GM21423 (cell line): Measurements from ENCODE around the gene ELMO3.

ENCODE experiments used
- ATAC-seq: cut with Tn5 transposase; IDR thresholded peaks from one replicate; pipeline ENCODE4 v1.9.1; 2021; ENCODE audit warnings: mild to moderate bottlenecking, moderate library complexity; ENCODE audit not compliant: unreplicated experiment

The ELMO3 gene

DNA sequence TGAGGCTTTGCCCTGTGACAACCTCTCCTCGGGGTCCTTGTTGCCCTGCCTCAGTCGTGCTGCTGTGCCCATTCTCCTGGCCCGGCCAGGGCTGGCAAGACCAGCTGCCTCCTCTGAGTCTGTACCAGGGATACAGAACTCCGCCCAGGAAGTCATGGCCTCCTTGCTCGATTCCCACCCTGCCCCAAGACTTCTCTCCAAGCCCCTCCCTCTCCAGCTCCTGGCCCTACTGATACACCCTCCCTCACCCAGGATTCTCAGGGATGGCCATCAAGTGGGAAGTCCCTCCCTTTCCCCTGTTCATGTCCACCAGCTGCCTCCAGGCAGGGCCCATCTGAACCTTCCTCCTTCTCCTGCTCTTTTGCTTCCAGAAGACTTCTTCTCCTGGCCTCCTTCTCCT lies 16.8 kb downstream of the ELMO3 start:
- no peak for ATAC-seq

DNA sequence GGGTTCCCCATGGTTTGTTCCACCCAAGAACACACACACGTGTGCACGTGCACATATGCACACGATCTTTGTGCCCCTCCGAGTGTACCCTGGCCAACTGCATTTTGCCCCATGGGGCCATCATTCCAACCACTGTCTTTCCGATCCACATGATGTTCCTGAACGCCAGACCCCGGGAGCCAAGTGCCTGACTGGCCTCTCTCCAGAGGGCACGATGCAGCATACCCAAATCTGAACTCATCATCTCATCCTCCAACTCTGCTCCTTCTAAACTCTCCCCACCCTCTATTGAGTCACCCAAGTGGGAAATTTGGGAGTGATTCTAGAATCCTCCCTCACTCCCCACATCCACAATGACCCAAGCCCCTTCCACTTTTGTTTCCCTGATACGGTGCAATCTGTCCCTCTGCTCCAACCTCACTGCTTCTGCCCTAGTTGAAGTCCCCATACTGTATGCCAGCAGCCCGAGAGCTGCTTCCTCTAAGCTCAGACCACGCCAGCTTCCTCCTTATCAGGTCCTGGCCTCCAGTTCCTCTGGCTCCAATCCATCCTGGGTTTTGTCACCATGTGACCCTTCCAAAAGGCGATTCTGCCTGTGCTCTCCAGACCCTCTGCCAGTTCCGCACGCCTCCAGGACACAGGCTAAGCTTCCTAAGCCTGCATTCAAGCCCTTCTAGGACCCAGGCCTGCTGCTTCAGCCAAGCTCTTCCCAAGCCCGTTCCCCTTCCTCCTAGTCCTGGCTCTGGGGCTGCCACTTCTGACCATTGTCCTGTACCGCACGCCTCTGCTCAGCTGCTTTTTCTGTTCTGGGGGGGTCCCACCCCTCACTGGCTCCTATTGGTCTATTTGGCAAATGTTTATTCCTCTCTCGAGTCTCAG lies 17.9 kb downstream of the ELMO3 start:
- ATAC-seq: no peak

DNA sequence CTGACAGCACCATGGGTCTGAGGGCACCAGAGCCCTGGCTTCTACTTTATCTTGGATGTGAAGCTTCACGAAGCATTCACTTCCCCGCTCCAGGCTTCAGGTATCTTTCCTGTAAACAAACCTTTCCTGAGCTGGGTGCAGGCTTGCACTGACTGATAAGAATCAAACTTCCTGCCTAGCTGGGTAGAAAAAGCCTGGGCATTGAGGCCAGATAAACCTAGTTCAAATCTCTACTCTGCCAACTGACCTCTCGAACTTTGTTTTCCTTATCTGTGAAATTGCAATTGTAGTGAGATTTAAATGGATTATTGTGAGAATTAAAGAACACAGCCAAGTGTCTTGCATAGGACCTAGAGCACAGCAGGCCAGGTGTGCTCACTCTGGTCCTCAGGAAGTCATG lies 25.1 kb downstream of the ELMO3 start:
- no peak for ATAC-seq

DNA sequence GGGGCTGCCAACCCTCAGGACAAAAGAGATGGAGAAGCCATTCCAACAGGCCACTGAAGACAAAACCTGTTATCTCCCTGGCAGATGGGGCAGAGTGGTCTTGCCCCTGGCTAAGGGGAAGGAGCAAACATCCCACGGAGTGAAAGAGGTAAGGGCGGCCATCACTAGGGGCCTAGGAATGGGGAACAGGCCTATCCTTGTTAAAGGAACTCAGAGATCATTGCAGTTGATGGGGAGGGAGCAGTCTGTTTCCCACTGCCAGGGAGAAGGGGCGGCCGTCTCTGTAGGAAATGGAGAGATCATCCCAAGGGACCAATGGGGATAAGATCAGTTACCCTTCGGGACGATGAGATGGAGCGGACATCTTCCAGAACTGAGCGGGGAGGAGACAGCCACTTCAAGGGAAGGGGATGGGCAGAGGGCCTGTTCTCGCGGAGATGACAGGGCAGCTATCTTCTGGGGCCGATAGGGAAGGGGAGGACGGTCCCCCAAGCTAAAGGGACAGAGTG lies 27.4 kb downstream of the ELMO3 start:
- ATAC-seq: no peak

DNA sequence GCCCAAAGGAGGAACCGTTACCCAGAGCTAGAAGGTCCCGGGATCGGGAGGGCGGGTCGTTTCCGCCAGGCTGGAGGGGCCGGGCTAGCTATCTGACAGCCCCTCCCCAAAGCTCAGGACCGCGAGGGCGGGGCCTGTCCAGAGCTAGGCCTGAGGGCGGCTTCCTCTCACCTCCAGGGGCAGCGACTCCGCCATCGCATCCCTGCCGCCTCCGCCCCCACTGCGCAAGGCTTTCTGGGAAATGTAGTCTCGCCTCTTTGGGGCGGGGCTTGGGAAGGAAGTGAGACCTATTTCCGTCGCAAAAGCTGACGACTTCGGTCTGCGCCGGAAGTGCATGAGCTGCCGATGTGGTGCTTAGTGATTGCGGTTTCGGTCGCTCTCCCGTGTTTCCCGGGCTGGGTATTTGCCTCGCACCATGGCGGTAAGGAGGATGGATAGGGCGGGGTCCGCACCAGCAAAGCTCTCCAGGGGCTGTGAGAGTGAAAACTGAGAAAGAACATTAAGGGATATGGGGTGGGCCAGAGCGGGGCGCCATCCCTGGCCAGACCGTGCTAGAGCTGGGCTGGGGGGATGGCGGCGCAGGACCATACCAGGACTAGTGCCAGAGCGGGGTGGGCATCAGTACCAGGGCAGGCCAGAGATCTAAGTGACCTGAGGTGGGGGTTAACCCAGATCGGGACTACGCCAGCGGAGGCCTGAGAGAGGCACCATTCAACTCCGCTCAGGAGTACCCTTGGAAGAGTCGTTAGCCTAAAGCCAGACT lies 28.1 kb downstream of the ELMO3 start, which contains the start of gene TMEM208:
TSS of gene TMEM208 (plus strand) at position 327 of the 763 bp plus-strand sequence. CDS start at position 416, 89 bp downstream.
- ATAC-seq: peak; percentile 94

DNA sequence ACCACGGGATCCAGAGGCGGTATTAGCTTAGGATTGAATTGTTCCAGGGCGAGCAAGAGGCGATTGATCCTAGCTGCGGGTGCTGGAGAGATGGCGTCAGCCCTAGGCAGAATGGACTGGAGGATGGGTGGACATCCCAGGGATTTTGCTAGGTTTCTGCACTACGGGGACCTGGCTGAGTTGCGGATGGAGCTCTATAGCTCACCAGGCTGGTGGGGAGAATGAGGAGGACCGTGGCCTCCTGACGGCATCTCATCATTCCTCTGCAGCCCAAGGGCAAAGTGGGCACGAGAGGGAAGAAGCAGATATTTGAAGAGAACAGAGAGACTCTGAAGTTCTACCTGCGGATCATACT lies 28.6 kb downstream of the ELMO3 start:
- ATAC-seq: no peak

DNA sequence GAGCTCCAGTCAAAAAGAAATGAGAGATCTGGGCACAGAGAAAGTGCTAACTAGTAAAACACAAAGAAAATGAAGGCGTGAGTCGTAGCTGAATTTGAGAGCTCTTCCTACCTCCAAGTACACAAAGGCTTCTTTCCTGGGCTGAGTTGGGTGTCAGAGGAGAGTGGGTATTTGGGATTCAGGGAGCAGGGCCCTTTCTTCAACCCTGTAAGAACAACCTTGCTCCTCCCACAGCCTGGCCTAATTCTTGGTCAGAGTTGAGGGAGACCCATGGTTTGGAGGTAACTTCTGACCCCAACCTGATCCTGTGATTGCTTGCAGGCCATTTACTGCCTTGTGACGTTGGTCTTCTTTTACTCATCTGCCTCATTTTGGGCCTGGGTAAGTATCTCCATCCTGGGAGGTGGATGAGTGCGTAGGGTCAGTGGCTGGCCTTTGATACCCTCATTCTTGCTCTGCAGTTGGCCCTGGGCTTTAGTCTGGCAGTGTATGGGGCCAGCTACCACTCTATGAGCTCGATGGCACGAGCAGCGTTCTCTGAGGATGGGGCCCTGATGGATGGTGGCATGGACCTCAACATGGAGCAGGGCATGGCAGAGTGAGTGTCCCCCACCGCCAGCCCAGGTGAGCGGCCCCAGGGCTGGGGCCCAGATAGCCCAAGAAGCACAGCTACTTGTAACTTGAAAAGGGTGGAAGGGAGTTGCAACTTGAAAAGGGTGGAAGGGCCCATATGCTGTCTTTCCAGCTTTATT lies 29.3 kb downstream of the ELMO3 start:
- no peak for ATAC-seq

DNA sequence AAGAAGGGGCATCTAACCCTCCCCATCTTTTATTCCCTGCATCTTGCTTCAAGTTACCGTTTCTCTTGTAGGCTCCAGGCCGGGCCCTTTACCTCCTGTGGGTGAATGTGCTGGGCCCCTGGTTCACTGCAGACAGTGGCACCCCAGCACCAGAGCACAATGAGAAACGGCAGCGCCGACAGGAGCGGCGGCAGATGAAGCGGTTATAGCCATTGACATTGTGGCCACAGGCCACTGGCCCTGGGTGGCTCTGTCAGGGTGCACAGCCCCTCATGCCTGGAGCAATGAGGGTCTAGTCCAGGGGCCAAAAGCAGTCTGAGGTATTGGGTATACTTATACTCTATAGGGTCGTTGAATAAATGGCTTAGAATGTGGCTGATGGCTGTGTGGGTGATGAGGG lies 30.0 kb downstream of the ELMO3 start:
- no peak for ATAC-seq

DNA sequence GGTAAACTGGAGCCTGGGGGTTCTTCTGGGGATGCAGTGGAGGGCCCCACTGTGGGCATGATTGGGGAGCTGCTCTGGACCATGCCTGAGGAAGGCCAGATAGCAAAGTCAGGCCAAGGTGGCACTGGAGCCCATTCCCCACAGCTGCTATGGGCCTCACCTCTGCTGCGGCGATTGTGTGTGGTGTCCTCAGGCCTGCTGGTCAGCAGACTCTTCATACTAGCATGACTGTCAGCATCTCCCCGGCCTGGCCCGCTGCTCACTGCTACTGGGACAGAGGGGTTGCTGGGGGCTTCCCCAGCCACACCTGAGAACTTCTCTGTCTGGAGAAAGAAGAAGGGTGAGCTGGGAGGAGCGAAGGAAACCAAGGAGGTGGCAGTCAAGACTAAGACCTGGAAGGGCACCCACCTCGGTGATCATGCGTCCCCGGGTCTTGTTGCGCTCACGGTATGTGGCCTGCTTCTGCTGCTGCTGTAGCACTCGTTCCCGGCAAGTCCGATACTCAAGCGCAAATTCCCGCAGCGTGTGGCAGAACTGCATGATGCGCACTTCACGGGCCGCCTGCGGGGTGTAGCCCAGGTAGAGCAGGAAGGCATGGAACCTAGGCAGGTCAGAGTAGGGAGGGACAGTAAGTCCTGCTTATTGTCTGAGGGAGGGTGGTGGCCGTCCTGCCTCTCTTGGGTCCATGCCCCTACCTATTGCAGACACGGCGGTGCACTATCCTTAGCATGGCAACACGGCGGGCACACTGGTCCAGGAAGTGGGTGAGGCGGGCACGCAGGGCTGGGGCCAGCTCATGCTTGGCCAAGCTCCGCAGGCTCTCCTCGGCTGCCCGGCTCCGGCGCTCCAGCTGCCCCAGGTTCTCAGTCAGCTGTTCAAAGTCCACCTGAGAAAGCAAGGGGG lies 31.2 kb downstream of the ELMO3 start:
- no peak for ATAC-seq

DNA sequence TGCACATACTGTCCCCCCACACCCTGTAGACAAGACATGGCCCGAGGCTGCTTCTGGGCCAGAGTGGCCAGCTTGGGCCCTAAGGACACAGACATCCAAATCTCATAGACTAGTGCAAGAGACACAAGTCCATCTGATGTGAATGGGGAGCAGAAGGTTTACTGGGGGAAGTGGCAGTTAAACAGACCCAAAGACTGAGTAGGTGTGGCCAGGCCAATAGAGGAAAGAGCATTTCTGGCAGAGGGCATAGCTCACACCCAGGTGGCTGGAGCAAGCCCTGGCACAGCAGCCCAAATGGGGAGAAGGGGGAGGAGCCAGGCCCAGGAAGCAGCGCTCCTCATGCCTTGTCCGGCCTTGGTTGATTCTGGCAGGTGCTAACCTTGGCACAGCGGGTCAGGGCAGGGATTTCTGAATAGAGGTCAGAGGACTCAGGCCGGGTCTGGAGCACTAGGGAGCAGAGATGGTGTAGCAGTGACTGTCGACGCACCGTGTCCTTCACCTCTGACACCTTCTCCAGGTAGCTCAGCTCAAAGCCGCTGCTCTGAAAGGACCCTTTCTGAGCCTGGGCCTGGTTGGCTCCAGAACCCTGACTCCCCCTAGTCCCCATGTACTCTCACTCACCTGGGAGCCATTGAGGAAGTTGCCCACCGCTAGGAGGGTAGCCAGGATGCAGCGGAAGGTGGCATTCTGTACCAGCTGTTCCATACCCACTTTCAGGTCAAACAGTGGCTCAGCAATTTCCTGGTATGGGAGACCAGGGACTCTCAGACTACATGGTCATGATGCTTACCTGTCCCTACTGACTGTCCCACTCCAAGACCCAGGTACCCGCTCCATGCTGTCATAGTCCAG lies 32.1 kb downstream of the ELMO3 start:
- ATAC-seq: no peak

DNA sequence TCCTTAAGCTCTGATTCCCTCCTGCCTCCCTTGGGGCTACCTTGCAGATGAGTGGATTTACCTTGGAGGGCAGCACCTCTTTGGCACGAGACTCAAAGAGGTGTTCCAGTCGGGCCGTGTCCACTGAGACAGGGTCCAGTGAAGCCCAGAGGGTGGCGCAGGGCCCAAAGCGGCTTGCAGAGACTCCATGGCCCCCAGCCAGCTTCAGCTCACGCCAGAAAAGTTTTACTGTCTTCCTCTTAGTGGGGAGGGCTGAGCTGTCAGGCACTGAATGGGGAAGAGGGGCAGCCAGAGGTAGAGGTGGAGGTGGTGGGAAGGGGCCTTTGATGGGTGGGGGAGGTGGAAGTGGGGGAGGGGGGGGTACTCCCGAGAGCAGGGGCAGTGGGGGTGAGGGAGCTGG lies 34.7 kb downstream of the ELMO3 start:
- ATAC-seq: no peak

DNA sequence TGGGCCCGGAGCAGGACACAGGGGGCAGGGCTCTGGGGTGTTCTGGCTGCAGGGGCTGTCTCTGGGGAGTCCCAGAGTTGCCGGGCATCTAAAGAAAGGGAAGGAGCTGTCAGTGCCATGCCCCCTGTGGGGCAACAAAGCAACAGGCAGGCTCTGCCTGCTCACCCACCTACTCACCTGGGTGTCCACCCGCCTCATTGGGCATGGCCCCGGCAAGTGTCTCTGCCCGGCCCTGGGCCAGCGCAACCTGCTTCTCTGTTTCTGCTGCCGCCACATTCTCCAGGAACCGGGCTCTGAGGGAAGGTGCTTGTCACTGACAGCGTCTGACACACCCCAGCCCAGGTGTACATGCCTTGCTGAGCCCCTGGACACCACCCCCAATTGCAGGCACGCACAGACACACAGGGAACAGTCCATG lies 35.3 kb downstream of the ELMO3 start:
- ATAC-seq: no peak

DNA sequence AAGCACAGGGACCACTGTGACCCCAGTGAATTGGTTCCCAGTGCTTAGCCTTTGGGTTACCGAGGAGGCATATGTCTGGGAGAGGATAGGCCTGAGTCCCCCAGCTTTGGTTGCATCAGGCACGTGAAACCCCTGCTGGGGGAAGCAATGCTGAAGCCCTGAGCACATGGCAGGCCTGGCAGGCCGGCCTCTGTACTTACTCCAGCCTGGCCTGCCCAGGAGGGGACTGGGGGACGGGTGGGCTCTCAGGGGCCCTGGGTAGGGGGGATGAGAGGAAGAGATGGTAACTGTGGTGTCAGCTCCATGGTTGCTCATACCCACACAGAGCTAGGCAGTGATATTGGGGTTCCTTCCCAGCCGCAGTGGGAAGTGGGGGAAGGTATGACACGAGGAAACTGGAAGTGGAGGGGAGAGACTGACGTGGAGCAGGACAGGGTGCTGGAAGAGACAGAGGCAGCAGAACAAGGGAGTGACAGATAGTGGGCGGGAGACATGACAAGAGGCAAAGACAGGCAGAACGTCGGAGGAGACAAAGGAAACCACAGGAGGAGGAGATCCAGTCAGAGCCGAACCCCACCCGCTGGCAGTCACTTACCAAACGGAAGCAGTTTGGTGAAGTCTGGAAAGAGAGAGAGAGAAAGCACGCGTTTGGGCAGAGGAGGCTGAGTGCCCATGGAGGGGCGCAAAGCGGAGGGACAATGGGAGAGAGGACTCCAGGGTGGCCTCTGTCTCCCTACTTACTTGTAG lies 37.1 kb downstream of the ELMO3 start:
- no peak for ATAC-seq

DNA sequence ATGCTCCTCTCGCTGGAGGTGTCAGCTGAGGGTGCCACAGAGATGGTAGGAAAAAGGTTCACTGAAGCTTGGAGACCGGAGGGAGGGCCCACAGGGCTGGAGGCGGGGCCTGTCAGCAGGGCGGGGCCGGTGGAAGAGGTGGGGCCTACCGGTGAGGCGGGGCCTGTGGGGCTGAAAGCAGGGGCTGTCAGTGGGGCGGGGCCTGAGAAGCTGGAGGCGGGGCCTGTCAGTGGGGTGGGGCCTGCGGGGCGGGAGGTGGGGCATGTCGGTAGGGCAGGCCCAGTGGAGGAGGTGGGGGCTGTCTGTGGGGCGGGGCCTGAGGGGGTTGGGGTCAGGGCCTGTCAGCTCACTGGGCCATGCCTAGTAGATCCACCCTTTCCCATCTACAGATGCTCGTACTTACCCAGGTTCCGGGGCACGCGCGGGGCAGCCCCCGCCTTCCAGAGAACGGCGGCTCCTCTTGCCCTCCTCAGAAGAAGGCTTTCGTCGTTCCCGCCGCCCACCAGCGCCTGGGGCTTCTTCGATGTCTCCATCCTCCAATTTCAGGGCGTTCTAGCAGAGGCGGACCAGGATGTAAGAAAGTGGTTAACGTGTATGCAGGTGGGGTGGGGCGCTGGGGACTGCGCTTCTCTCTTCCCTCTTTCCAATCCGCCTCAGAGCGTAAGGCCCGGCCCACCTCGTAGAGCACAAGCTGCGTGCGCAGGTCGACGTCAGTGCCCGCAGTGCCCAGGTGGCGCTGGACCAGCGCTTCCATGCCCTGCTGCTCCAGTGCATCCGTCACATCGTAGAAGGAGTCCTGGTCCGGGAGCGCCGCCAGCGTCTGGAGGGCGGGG lies 37.8 kb downstream of the ELMO3 start:
- ATAC-seq: no peak

DNA sequence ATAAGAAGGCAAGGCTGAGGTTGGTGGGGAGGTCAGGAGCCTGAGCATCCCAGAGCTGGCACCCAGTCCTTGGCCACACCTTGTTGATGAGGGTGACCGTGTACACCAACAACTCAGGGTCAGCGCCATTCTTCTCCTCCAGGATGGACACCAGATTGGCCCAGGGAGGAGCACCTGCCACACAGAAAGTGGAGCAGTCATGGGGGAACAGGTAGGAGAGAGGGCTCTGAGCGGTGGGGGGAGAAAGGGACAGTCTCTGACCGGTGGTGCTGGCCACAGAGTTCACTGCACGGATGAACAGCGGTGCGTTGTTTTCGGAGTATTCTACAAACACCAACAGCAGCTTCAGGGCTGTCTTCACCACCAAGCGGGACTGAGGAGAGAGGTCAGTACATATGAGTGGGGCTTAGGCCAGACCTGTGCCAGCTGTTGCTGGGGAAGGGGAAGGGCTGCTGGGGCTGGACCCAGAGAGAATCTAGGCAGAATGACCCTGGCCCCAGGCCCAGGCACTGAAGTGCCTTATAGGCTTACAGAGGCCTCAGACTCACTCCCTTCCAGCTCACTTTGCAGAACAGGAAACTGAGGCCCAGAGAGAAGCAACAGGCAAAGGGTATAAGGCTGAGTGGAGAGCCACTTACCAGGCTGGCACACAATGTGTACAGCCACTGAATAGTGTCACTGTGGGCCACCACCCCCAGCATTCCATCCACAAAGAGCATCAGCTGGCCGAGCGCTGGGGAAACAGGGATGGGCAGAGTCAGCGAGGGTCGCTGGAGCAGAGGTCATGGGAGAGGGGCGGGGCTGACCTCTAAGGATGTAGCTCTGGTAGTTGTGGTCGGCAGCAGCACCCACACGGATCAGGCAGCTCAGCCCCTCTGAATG lies 38.7 kb downstream of the ELMO3 start:
- ATAC-seq: no peak

DNA sequence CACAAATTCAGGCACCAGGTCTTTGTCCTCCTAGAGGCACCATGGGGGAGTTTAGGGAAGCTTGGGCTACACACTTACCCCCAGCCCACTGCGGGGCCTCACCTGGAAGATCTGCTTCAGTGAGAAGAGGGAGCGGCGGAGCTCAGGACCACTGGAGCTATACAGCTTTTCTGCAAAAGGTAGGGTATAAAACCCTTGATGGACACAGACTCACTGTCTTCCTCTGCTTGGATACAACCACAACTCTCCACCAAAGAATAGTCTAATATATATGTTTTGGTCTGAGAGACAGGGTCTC lies 39.3 kb downstream of the ELMO3 start:
- no peak for ATAC-seq
